Stimulated activated CD8-positive, alpha-beta memory T cell treated with anti-CD3 and anti-CD28 coated beads, Interleukin-7, amount 100 ng/mL, for 24 hours (primary cell): ENCODE data around the gene CPZ.

Source experiments
- DNase-seq: peaks from one replicate; pipeline ENCODE4 v3.0.0-alpha.2; 2020; ENCODE audit warnings: low read depth

Gene CPZ

DNA sequence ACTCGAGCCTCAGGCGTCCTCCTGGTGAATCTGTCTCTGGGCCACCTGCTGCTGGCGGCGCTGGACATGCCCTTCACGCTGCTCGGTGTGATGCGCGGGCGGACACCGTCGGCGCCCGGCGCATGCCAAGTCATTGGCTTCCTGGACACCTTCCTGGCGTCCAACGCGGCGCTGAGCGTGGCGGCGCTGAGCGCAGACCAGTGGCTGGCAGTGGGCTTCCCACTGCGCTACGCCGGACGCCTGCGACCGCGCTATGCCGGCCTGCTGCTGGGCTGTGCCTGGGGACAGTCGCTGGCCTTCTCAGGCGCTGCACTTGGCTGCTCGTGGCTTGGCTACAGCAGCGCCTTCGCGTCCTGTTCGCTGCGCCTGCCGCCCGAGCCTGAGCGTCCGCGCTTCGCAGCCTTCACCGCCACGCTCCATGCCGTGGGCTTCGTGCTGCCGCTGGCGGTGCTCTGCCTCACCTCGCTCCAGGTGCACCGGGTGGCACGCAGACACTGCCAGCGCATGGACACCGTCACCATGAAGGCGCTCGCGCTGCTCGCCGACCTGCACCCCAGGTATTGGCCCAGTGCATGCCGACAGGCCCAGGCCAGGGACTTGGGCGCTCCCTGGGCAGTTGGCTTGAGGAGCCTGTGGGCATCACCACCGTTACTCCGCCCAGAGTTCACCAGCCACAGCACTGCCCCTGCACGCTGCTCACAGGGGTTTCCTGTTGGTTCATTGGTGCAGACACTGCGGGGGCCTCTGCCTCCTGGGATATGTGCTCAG, 11.3 kb upstream of the CPZ start:
- no peak for DNase-seq

DNA sequence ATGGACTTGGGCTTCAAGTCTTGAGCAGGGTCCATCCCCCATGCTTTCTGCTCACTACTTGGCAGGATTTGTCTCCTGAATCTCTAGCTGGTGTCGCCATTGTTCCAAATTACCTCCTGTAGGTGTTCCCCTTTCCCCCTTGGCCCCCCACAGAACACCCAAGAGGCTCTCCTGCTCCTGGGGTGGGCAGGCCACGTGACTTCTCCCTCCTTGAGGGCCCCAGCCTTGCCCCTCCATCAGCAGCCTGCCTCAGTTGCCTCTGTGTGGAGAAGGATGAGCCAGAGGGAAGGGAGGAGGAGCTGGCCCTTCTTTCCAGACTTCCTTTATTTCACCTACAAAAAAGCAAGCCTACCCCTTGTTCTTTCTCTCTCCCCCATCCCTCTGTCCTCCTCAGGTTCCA, 10.5 kb upstream of the CPZ start:
- no peak for DNase-seq

DNA sequence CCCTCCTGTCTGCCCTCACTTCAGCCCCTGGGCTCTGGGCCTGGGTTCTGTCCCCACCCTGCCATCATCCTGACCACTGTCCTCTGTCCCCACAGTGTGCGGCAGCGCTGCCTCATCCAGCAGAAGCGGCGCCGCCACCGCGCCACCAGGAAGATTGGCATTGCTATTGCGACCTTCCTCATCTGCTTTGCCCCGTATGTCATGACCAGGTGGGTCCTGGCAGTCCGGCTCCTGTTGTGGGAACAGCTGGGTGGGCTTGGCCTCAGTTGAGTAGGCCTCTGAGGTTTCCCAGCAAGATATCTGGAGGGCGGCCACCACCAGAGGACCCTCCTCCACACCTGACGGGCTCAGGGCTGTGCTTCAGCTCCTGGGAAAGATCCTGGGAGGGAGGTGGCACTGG, 10.1 kb upstream of the CPZ start:
- DNase-seq: no peak

DNA sequence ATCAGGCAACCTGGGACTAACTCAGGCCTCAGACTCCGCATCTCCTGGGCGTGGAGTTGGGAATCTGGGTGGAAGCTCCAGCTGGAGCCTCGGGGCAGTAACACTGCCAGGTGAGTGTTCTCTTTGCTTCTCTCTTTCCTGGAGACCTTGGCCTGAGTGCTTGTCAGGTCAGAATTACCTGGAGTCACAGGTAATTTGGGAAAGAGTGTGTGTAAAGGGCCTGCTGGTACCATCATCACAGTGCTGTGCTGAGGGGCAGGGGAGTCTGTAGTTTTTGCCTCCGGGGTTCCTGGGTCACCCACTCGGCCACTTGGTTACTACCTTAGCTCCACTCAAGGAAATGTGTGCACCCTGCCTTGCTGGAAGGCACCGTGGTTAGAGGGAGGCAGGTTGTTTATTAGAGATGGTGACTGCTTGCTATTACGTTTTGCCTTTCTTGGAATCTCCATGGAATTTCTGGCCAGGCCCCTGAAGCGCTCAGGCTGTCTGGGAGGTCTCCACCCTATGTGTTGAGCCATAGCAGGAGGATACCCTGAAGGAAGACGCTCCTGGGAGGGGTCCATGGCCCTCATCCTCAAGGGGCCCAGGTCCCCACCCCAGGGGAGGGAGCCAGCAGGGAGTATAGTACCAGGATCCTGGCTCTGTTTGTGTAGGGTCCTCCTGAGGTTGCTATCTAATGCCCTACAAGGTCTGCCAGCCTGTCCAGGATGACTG, 9.5 kb upstream of the CPZ start:
- no peak for DNase-seq

DNA sequence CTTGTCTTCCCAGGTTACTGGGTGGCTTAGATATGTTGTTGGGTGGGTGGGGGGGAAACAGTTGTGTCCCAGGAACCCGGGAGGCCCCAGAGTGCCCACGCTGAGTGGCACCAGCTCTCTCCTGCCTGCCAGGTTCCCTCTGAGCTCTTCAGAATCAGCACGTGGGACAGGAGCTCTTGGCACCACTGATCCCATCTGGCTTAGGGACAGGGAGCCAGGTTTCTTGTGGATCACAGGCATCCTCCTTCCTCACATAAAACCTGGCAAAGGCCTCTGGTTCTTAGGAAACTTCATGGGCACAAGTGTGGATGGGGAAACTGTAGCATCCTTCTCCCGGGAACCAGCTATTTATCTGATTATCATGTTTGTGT, 8.9 kb upstream of the CPZ start:
- DNase-seq: no peak

DNA sequence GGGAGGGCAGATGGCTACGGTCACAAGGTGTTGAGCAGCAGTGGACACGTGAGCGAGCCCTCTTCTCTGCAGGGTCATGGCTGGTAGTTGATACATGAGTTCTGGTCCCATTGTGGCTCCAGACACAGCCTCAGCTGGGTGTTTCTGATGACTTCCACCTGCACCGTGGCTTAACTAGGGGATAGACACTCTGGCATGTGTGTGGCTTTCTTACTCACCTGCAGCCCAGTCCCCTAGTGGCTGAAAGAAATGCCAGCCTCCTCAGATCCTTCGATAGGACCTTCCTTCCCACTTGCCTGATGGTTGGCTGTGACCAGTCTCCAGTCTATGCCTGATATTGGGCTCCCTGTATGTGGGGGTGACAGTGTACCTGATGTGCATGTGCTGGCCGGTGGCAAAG, 7.4 kb upstream of the CPZ start:
- no peak for DNase-seq

DNA sequence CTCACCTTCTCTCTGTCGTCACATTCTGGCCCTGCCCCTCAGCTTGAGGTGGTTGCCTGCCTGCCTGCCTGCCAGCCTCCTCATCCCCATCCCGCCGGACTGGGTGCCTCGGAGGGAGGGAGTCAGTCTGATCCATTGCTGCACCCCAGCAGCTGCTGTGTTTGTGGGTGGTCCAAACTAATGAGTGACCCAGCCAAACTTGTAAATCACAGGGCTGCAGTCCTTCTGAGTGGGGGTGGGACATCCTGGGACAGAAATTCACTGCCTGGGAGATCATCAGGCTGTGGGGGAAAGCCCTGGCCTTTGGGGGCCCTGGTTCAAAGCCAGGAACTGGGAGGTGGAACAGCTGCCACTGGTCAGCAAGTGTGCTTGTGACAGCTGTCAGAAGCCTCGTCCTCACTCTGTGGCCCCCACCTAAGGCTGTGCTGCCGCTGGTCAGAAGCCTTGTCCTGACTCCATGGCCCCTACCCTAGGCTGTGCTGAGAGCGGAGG, 6.8 kb upstream of the CPZ start:
- DNase-seq: no peak

DNA sequence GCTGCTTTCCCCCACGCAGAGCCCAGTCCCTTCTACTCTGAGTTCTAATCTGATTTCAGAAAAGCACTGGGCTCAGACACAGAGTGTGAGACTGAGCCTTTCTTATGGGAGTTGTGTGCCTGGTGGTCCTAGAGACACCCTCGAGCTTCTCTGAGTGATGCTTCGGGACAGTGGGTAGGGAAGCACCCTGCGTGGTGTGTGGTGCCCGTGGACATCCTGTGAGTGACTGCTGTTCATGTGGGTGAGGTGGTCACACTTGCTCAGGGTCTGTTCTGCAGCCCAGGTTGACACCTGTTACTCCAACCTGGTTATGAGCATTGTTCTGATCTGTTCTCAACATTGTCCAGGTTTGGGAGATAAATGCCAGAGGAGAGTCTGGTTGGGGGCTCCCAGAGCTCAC, 6.3 kb upstream of the CPZ start:
- DNase-seq: no peak

DNA sequence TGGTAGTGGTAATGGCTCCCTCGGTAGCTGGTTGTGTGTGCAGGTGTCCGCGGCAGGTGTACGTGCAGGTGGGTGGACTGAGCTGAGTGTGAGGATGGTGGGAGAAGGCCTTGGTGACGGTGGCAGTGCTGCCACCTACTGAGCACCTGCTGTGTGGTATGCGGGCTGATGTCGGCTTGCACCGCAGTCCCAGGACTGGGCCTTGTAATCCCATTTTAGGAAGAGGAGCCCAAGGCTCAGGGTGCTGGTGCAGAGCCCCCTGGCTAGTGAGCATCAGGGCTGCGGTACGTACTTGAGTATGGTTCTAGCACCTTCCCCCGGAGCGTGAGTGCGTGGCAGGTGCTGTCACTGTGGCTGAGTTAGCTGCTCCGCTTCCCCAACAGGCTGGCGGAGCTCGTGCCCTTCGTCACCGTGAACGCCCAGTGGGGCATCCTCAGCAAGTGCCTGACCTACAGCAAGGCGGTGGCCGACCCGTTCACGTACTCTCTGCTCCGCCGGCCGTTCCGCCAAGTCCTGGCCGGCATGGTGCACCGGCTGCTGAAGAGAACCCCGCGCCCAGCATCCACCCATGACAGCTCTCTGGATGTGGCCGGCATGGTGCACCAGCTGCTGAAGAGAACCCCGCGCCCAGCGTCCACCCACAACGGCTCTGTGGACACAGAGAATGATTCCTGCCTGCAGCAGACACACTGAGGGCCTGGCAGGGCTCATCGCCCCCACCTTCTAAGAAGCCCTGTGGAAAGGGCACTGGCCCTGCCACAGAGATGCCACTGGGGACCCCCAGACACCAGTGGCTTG, 5.7 kb upstream of the CPZ start:
- DNase-seq: no peak

DNA sequence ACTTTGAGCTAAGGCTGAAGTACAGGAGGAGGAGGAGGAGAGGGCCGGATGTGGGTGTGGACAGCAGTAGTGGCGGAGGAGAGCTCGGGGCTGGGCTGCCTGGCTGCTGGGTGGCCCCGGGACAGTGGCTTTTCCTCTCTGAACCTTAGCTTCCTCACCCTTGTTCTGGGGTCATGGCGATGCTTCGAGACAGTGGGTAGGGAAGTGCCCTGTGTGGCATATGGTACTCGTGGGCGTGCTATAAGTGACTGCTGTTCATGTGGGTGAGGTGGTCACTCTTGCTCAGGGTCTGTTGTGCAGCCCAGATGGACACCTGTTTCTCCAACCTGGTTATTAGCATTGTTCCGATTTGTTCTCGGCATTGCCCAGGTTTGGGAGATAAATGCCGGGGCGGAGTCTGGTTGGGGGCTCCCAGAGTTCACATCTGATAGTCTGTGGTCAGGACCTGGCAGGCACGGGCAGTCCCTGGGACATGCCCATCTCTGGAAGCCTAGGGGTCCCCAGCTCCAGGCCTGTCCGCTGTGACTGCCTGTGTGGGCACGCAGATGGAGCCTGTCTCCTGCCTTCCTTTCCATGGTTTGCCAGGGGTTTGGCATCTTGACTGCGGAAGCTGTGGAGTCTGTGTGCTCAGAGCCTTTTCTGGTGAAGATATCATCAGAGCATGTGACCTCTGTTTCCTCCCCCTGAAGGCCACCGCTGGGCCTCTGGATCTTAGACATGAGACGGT, 4.9 kb upstream of the CPZ start:
- DNase-seq: no peak

DNA sequence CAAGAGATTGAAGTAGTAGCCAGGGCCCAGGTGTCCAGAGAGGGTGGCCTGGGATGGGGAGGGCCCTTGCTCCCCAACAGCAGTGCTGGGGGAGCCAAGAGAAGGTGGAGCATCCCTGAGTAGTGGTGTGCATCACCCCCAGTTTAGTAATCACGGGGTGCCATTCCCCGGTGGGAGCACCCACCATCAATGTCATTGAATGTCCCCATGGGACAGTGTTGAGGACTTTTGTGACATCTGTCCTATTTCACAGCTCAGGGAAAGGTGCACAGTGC, 4.4 kb upstream of the CPZ start:
- no peak for DNase-seq

DNA sequence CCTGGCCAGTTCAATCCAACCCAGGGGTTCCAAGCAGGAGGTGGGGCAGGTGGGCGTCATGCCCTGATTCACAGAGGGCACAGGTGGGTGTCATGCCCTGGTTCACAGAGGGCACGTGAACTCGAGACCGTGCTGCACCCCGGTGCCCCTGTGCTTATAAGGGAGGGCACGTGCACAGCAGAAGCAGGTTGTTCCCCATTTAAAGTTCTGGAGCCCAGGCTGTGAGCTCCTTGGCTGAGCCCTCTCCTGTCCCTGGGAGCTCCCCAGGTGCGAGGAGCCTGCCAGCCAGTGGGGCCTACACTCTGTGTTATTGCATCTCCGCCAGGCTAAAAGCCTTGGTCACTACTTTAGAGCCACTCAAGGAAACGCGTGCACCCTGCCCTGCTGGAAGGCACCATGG, 3.2 kb upstream of the CPZ start:
- DNase-seq: no peak

DNA sequence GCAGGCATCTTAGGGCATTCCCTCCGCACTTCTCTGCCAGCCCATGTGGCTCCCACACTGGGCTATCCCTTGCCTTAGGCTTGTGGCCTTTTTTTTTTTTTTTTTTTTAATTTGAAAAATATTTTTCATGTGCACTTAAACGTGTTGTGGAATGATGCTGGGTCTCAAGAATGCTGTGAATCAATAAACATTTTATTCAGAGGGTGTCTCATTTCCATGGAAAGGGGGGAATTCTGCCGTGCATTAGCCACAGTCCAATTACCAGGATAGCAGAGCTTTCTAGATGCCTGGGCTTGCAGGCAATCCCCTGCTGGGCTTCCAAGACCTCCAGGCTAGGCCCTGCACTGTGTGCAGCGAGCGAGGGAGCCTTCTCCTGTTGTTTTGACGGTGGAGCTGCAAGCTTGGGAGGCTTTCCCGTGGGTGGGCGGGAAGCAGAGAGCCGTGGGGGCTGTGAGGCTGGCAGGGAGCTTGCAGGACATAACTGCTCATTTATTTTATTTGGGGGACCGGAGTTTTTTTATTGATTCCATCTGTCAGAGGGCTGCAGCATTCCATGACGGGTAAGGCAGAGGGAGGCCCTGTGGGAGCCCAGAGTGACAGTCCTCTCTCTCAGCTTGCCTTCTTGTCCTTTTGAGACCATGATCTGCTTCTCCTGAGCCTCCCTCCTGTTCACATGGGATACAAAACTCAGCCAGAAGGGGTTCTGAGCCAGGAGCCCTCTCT, 2.6 kb upstream of the CPZ start:
- DNase-seq: no peak

DNA sequence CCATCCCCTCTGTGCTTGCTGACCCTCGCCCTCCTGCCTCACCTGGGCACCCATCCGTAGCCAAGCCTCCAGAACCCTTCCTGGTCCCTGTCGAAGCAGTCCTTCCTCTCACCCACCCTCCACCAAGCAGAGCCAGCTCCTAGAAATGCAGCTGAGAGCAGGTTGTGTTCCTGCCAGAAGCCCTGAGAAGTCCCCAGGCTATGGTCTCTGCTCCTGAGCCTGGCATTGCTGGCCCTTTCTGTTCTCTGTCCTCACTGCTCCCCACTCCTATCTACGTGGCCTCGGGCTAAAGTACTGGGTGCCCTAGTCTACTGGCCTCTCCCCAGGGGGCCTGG, 2.1 kb upstream of the CPZ start:
- no peak for DNase-seq

DNA sequence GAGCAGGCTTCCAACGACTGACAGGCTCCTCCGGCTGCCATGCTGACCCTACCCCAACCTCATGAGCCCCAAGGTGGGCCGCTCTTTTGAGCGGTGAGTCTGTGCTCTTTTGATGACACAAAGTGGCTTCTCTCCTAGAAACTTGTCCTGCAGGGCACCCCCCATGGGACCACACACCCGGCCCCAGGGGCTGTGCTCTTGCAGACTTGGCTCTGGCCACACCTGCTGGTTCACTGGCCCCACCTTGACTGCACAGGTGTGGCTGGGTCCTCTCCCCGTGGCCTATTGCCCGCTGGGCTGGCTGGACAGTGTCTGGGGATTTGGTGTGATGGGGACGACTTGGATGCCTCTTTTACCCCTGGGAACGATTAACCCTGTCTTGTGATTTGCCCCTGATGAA, 1.5 kb upstream of the CPZ start:
- no peak for DNase-seq

DNA sequence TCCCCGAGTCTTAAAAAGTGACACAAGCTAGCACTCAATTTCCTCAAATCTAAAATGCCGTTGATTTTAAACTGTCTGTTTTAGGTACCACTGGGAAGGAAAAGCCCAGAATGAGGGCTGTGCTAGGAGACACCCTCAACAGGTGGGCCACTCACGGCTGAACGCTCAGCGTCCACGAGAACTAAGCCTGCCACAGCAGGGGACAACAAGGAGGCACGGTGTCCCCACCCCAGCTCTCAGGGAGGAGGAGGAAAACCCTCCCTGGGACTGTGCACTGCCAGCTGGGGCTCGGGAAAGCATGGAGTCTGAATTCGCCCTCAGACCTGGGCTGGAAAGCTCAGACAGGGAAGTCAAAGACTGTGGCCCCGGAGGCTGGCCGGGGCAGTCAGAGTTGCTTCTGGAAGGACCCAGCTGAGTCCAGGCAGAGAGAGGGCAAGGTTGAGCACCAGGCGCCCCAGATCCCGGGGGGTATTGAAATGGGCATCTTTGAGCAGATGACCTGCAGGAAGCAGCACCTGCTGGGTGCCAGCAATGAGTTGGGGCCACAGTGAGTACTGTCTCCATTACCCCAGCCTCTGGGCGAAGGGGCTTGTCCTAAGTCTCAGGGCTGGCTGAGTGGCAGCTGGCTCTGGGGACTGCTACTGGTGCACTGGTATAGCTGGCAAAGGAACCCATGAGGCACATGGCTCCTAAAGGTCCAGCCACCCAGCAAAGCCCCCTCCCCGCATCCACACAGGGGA, 769 bp upstream of the CPZ start:
- no peak for DNase-seq

DNA sequence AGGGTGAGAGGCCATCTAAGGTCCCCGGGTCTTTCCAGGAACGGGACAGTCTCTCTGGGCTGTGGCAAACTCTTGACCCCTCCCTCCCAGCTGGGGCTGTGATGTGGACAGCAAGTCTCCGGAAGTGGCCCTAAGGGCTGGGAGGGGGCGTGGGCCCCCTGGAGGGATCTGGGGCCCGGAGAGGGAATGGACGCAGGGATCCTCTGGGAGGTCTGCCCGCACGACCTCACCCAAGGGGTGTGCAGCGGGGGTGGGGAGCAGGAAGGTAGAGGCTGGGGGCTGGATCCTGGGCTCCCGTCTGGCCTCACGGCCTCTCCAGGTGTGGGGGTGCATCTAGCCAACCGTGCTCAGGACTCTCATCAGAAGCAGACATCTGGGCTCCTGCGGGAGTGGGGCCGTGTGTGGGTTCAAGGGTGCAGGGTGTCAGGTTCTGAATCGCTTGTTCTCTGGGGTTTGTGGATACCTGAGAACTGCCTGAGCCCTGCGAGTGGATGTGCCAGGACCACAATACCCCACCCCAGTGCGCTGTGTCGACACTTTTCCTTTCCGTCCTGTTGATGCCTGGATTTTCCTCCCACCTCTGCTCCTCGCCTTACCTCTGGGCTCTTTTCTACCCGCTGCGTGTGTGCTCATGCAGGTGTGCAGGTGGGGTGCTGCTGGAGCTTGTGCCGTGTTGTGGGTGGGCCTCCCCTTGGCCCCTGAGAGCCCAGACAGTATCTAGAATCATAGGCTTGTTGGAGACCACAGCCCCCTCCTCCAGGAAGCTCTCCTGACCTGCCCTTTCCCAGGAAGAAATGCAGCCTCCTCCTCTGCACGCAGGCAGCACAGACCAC, 915 bp downstream of the CPZ start:
- DNase-seq: no peak

DNA sequence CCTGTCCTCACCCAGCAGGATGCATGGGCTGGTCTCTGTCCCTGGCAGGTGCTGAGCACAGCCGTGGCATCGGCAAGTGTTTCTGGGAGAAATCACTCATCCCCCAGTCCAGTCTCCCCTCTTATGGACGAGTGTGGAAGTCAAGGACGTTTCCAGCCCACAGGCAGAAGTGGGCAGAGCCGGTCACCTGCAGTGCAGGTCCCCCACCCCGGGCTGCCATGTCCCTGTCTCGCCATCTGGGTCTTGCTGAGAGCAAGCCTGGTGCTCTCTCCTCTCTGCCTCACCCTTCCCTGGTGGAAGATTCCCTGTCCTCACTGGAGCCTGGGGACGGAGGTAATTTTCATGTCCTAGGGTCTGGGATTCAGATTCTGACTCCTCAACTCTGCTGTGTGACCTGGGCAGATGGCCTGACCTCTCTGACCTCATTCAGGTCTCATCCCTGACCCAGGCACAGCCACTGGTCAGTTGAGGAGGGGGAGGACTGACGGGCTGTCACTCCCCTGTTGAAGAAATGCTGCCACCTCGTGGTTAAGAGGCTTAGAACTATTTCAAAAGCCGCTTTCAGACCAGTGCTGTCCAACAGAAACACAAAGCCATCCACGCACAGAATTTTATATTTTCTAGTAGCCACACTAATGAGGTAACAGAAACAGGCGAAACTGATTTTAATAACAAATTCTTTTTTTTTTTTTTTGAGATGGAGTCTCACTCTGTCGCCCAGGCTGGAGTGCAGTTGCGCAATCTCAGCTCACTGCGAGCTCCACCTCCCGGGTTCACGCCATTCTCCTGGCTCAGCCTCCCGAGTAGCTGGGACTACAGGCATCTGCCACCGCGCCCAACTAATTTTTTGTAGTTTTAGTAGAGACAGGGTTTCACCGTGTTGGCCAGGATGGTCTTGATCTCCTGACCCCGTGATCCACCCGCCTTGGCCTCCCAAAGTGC, 1.8 kb downstream of the CPZ start:
- no peak for DNase-seq
